Measurements from ENCODE around the gene WASL. TPM values are rescaled to one million over a fixed set of nuclear protein-coding genes. Genes with fewer than 3 reads are reported as not detected.

The WASL gene
- total RNA-seq, 1 donor from 2014 or later = 35.0 TPM

- Mint-ChIP-seq H3K9me3 (no peaks in the 10 kb centered on the region), H3K4me1 (no peaks in the 10 kb centered on the region), H3K27me3 (ENCODE audit: low read depth) (no peaks in the 10 kb centered on the region), H3K4me3 (no peak overlapping the region), H3K36me3 (peaks cover 25% of the 10 kb centered on the region), H3K27ac (no peak overlapping the region)
- no peak for TF ChIP-seq CTCF (IDR thresholded peaks at IDR 0.05; ENCODE audit: unreplicated experiment)
- no peak for DNase-seq (ENCODE audit: low spot score in 2 of 2, unreplicated experiment in 2 of 2)
Observed at GRCh38 chr7:123687727-123688126, 61.1 kb downstream of the WASL start.

- no peak for DNase-seq (ENCODE audit: low spot score in 2 of 2, unreplicated experiment in 2 of 2)
- Mint-ChIP-seq H3K36me3 (peaks cover 19% of the 10 kb centered on the region), H3K27ac (no peak overlapping the region), H3K9me3 (no peaks in the 10 kb centered on the region), H3K4me1 (no peaks in the 10 kb centered on the region), H3K4me3 (no peak overlapping the region), H3K27me3 (ENCODE audit: low read depth) (no peaks in the 10 kb centered on the region)
- no peak for TF ChIP-seq CTCF (IDR thresholded peaks at IDR 0.05; ENCODE audit: unreplicated experiment)
Observed at GRCh38 chr7:123687161-123687560, 61.6 kb downstream of the WASL start.

GRCh38 chr7:123682690-123683089 is 66.1 kb downstream of the WASL start:
- DNase-seq (ENCODE audit: low spot score in 2 of 2, unreplicated experiment in 2 of 2) = no peak
- no peaks in the 10 kb centered on the region for H3K9me3 Mint-ChIP-seq
- no peak overlapping the region for H3K27ac Mint-ChIP-seq
- TF ChIP-seq CTCF (IDR thresholded peaks at IDR 0.05; ENCODE audit: unreplicated experiment) = peak; percentile 48
- no peak overlapping the region for H3K4me3 Mint-ChIP-seq
- H3K36me3 Mint-ChIP-seq = peaks cover 14% of the 10 kb centered on the region
- H3K27me3 Mint-ChIP-seq (ENCODE audit: low read depth) = no peaks in the 10 kb centered on the region
- peaks cover 2% of the 10 kb centered on the region for H3K4me1 Mint-ChIP-seq

GRCh38 chr7:123681561-123681960 is 67.2 kb downstream of the WASL start:
- DNase-seq (ENCODE audit: low spot score in 2 of 2, unreplicated experiment in 2 of 2) = no peak
- no peak overlapping the region for H3K4me3 Mint-ChIP-seq
- H3K36me3 Mint-ChIP-seq = peaks cover 14% of the 10 kb centered on the region
- H3K4me1 Mint-ChIP-seq = peaks cover 7% of the 10 kb centered on the region
- no peaks in the 10 kb centered on the region for H3K27me3 Mint-ChIP-seq (ENCODE audit: low read depth)
- H3K9me3 Mint-ChIP-seq = no peaks in the 10 kb centered on the region
- no peak for TF ChIP-seq CTCF (IDR thresholded peaks at IDR 0.05; ENCODE audit: unreplicated experiment)
- H3K27ac Mint-ChIP-seq = no peak overlapping the region

GRCh38 chr7:123680580-123680979 is 68.2 kb downstream of the WASL start:
- H3K27me3 Mint-ChIP-seq (ENCODE audit: low read depth) = no peaks in the 10 kb centered on the region
- H3K9me3 Mint-ChIP-seq = no peaks in the 10 kb centered on the region
- H3K36me3 Mint-ChIP-seq = peaks cover 14% of the 10 kb centered on the region
- H3K4me1 Mint-ChIP-seq = peaks cover 13% of the 10 kb centered on the region
- no peak for TF ChIP-seq CTCF (IDR thresholded peaks at IDR 0.05; ENCODE audit: unreplicated experiment)
- H3K4me3 Mint-ChIP-seq = no peak overlapping the region
- DNase-seq (ENCODE audit: low spot score in 2 of 2, unreplicated experiment in 2 of 2) = no peak
- no peak overlapping the region for H3K27ac Mint-ChIP-seq

GRCh38 chr7:123679614-123680013 is 69.2 kb downstream of the WASL start:
- DNase-seq (ENCODE audit: low spot score in 2 of 2, unreplicated experiment in 2 of 2) = no peak
- no peaks in the 10 kb centered on the region for H3K9me3 Mint-ChIP-seq
- no peak overlapping the region for H3K27ac Mint-ChIP-seq
- no peak overlapping the region for H3K4me3 Mint-ChIP-seq
- peaks cover 22% of the 10 kb centered on the region for H3K4me1 Mint-ChIP-seq
- TF ChIP-seq CTCF (IDR thresholded peaks at IDR 0.05; ENCODE audit: unreplicated experiment) = no peak
- no peaks in the 10 kb centered on the region for H3K27me3 Mint-ChIP-seq (ENCODE audit: low read depth)
- H3K36me3 Mint-ChIP-seq = peaks cover 8% of the 10 kb centered on the region
